HG03575 (cell line): ENCODE measurements around the gene NMNAT3.

Experiments used
- ATAC-seq: cut with Tn5 transposase; IDR thresholded peaks from one replicate; pipeline ENCODE4 v1.9.1; 2021; ENCODE audit not compliant: unreplicated experiment, insufficient number of reproducible peaks, low FRiP score; ENCODE audit errors: extremely low read depth

The NMNAT3 gene

DNA sequence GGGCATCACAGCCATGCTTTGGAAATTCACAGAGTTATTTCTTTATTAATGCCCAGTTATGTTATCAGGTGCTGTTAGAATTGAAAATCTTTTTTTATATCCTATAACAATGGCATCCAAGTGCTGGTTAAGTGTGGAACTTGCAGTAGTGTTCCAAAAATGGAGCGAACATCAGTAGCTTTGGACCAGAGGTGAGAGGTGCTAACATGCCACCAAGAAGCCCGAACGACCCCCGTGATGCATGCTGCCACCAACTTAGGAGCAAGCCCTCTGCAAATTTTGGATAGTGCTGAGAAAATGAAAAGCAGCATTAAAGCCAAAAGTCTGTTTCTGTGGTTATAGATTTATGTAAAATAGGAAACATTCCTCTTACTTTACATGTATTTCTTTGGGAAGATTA lies 163.0 kb downstream of the NMNAT3 start:
- ATAC-seq = no peak
